ENCODE data around the gene FFAR2. TPM values are rescaled to one million over a fixed set of nuclear protein-coding genes. Genes with fewer than 3 reads are reported as not detected.

FFAR2 gene
- total and polyA plus RNA-seq, 4 donors: 0.15 to 2.0 (median 1.2) TPM; not detected in 1

GRCh38 chr19:35439921-35440320, 8.1 kb upstream of the FFAR2 start:
- Histone ChIP-seq H3K9me3 (ENCODE audit: control insufficient read depth, low read length) (no peaks in the 10 kb centered on the region), H3K4me1 (ENCODE audit: control insufficient read depth in 1 of 2, insufficient read depth in 2 of 2, low read length in 2 of 2) (no peaks in the 10 kb centered on the region), H3K4me3 (ENCODE audit: low read length in 2 of 2) (no peak overlapping the region), H3K36me3 (ENCODE audit: control insufficient read depth in 1 of 2, insufficient read depth in 2 of 2, low read length in 1 of 2) (no peaks in the 10 kb centered on the region), H3K27ac (ENCODE audit: low read depth in 1 of 2, low read length in 2 of 2) (no peak overlapping the region), H3K27me3 (ENCODE audit: control insufficient read depth in 1 of 2, insufficient read depth in 2 of 2, low read length in 1 of 2) (no peaks in the 10 kb centered on the region)
- intact Hi-C loops (cut with DNase I): no loop called here
- ATAC-seq (ENCODE audit: low FRiP score): no peak
- 88 to 92% methylated on average over 6 of the region's 6 CpGs for WGBS, 2 donors
- DNase-seq: no peak

GRCh38 chr19:35442091-35442490, 6.0 kb upstream of the FFAR2 start:
- Histone ChIP-seq H3K9me3 (ENCODE audit: control insufficient read depth, low read length) (no peaks in the 10 kb centered on the region), H3K27me3 (ENCODE audit: control insufficient read depth in 1 of 2, insufficient read depth in 2 of 2, low read length in 1 of 2) (no peaks in the 10 kb centered on the region), H3K36me3 (ENCODE audit: control insufficient read depth in 1 of 2, insufficient read depth in 2 of 2, low read length in 1 of 2) (no peaks in the 10 kb centered on the region), H3K27ac (ENCODE audit: low read depth in 1 of 2, low read length in 2 of 2) (no peak overlapping the region), H3K4me1 (ENCODE audit: control insufficient read depth in 1 of 2, insufficient read depth in 2 of 2, low read length in 2 of 2) (no peaks in the 10 kb centered on the region), H3K4me3 (ENCODE audit: low read length in 2 of 2) (no peak overlapping the region)
- ATAC-seq (ENCODE audit: low FRiP score): no peak
- DNase-seq: peak in 1 of 2 donors; percentile 63
- WGBS, 2 donors: 51 to 69% methylated on average over 7 of the region's 7 CpGs
- intact Hi-C loops (cut with DNase I): no loop called here

GRCh38 chr19:35444735-35445134, 3.3 kb upstream of the FFAR2 start:
- no peak overlapping the region for H3K27ac ChIP-seq (ENCODE audit: low read depth in 1 of 2, low read length in 2 of 2)
- DNase-seq (peak in 1 of 2 donors; percentile 35), ATAC-seq (ENCODE audit: low FRiP score) (no peak)
- H3K9me3 ChIP-seq (ENCODE audit: control insufficient read depth, low read length): no peaks in the 10 kb centered on the region
- H3K36me3 ChIP-seq (ENCODE audit: control insufficient read depth in 1 of 2, insufficient read depth in 2 of 2, low read length in 1 of 2): no peaks in the 10 kb centered on the region
- H3K4me3 ChIP-seq (ENCODE audit: low read length in 2 of 2): no peak overlapping the region
- 47 to 70% methylated on average over 1 of the region's 1 CpG for WGBS, 2 donors
- H3K27me3 ChIP-seq (ENCODE audit: control insufficient read depth in 1 of 2, insufficient read depth in 2 of 2, low read length in 1 of 2): no peaks in the 10 kb centered on the region
- intact Hi-C loops (cut with DNase I): no loop called here
- H3K4me1 ChIP-seq (ENCODE audit: control insufficient read depth in 1 of 2, insufficient read depth in 2 of 2, low read length in 2 of 2): no peaks in the 10 kb centered on the region

GRCh38 chr19:35445826-35446593, 2.0 kb upstream of the FFAR2 start:
- H3K27me3 ChIP-seq (ENCODE audit: control insufficient read depth in 1 of 2, insufficient read depth in 2 of 2, low read length in 1 of 2): no peaks in the 10 kb centered on the region
- H3K27ac ChIP-seq (ENCODE audit: low read depth in 1 of 2, low read length in 2 of 2): no peak overlapping the region
- H3K4me3 ChIP-seq (ENCODE audit: low read length in 2 of 2): no peak overlapping the region
- intact Hi-C loops (cut with DNase I): no loop called here
- H3K9me3 ChIP-seq (ENCODE audit: control insufficient read depth, low read length): no peaks in the 10 kb centered on the region
- no peaks in the 10 kb centered on the region for H3K36me3 ChIP-seq (ENCODE audit: control insufficient read depth in 1 of 2, insufficient read depth in 2 of 2, low read length in 1 of 2)
- no peaks in the 10 kb centered on the region for H3K4me1 ChIP-seq (ENCODE audit: control insufficient read depth in 1 of 2, insufficient read depth in 2 of 2, low read length in 2 of 2)
- peak in 1 of 2 donors; percentile 60 for DNase-seq
- WGBS, 2 donors: 78 to 82% methylated on average over 21 of the region's 21 CpGs
- ATAC-seq (ENCODE audit: low FRiP score): no peak

GRCh38 chr19:35449359-35450043, 1.4 kb downstream of the FFAR2 start:
- no peak overlapping the region for H3K27ac ChIP-seq (ENCODE audit: low read depth in 1 of 2, low read length in 2 of 2)
- no peaks in the 10 kb centered on the region for H3K27me3 ChIP-seq (ENCODE audit: control insufficient read depth in 1 of 2, insufficient read depth in 2 of 2, low read length in 1 of 2)
- H3K4me3 ChIP-seq (ENCODE audit: low read length in 2 of 2): no peak overlapping the region
- no peaks in the 10 kb centered on the region for H3K36me3 ChIP-seq (ENCODE audit: control insufficient read depth in 1 of 2, insufficient read depth in 2 of 2, low read length in 1 of 2)
- no peak for ATAC-seq (ENCODE audit: low FRiP score)
- no peaks in the 10 kb centered on the region for H3K9me3 ChIP-seq (ENCODE audit: control insufficient read depth, low read length)
- 79 to 81% methylated on average over 27 of the region's 27 CpGs for WGBS, 2 donors
- intact Hi-C loops (cut with DNase I): no loop called here
- no peaks in the 10 kb centered on the region for H3K4me1 ChIP-seq (ENCODE audit: control insufficient read depth in 1 of 2, insufficient read depth in 2 of 2, low read length in 2 of 2)
- DNase-seq: peak in 1 of 2 donors; percentile 77

GRCh38 chr19:35451338-35452096, 3.5 kb downstream of the FFAR2 start:
- Histone ChIP-seq H3K27ac (ENCODE audit: low read depth in 1 of 2, low read length in 2 of 2) (no peak overlapping the region), H3K4me3 (ENCODE audit: low read length in 2 of 2) (no peak overlapping the region), H3K4me1 (ENCODE audit: control insufficient read depth in 1 of 2, insufficient read depth in 2 of 2, low read length in 2 of 2) (no peaks in the 10 kb centered on the region), H3K27me3 (ENCODE audit: control insufficient read depth in 1 of 2, insufficient read depth in 2 of 2, low read length in 1 of 2) (no peaks in the 10 kb centered on the region), H3K36me3 (ENCODE audit: control insufficient read depth in 1 of 2, insufficient read depth in 2 of 2, low read length in 1 of 2) (no peaks in the 10 kb centered on the region), H3K9me3 (ENCODE audit: control insufficient read depth, low read length) (no peaks in the 10 kb centered on the region)
- WGBS, 2 donors: 80 to 82% methylated on average over 7 of the region's 7 CpGs
- peak in 1 of 2 donors; percentile 11 for DNase-seq
- intact Hi-C loops (cut with DNase I): no loop called here
- no peak for ATAC-seq (ENCODE audit: low FRiP score)

- H3K27ac ChIP-seq (ENCODE audit: low read depth in 1 of 2, low read length in 2 of 2): no peak overlapping the region
- DNase-seq (no peak), ATAC-seq (ENCODE audit: low FRiP score) (no peak)
- H3K4me1 ChIP-seq (ENCODE audit: control insufficient read depth in 1 of 2, insufficient read depth in 2 of 2, low read length in 2 of 2): no peaks in the 10 kb centered on the region
- H3K27me3 ChIP-seq (ENCODE audit: control insufficient read depth in 1 of 2, insufficient read depth in 2 of 2, low read length in 1 of 2): no peaks in the 10 kb centered on the region
- H3K4me3 ChIP-seq (ENCODE audit: low read length in 2 of 2): no peak overlapping the region
- 76 to 87% methylated on average over 2 of the region's 2 CpGs for WGBS, 2 donors
- H3K9me3 ChIP-seq (ENCODE audit: control insufficient read depth, low read length): no peaks in the 10 kb centered on the region
- intact Hi-C loops (cut with DNase I): no loop called here
- no peaks in the 10 kb centered on the region for H3K36me3 ChIP-seq (ENCODE audit: control insufficient read depth in 1 of 2, insufficient read depth in 2 of 2, low read length in 1 of 2)
Observed at GRCh38 chr19:35454663-35455062, 6.6 kb downstream of the FFAR2 start.

- Histone ChIP-seq H3K36me3 (ENCODE audit: control insufficient read depth in 1 of 2, insufficient read depth in 2 of 2, low read length in 1 of 2) (no peaks in the 10 kb centered on the region), H3K9me3 (ENCODE audit: control insufficient read depth, low read length) (no peaks in the 10 kb centered on the region), H3K4me3 (ENCODE audit: low read length in 2 of 2) (no peak overlapping the region), H3K27ac (ENCODE audit: low read depth in 1 of 2, low read length in 2 of 2) (no peak overlapping the region), H3K4me1 (ENCODE audit: control insufficient read depth in 1 of 2, insufficient read depth in 2 of 2, low read length in 2 of 2) (no peaks in the 10 kb centered on the region), H3K27me3 (ENCODE audit: control insufficient read depth in 1 of 2, insufficient read depth in 2 of 2, low read length in 1 of 2) (no peaks in the 10 kb centered on the region)
- no peak for DNase-seq
- ATAC-seq (ENCODE audit: low FRiP score): no peak
- intact Hi-C loops (cut with DNase I): no loop called here
- 70 to 72% methylated on average over 3 of the region's 3 CpGs for WGBS, 2 donors
Observed at GRCh38 chr19:35455616-35456201, 7.7 kb downstream of the FFAR2 start.

Data from aorta (tissue), 5 donors.